Testis (tissue), 2 donors: Measurements from ENCODE around the gene SLC2A1.

Experiments
- CTCF ChIP-seq, 3 experiments: fragments of 450-650 bp in 2 of 3; fragments of 200-600 bp in 1 of 3; sonication (generic) in 1 of 3; IDR thresholded peaks; one replicate each; pipeline ENCODE4 v1.5.1; 2016 to 2019; ENCODE audit warnings: antibody characterized with exemption in 3 of 3, mild to moderate bottlenecking in 2 of 3, moderate library complexity in 1 of 3
- POLR2A ChIP-seq: fragments of 450-650 bp; IDR thresholded peaks from one replicate; pipeline ENCODE4 v1.6.1; 2017; ENCODE audit warnings: antibody characterized with exemption, mild to moderate bottlenecking, moderate library complexity

- TF ChIP-seq CTCF (IDR thresholded peaks at IDR 0.05) (no peak), POLR2A (no peak)
Observed at GRCh38 chr1:42917241-42917495, 41.5 kb downstream of the SLC2A1 start.
